ENCODE data around the gene CMTM6. TPM values are rescaled to one million over a fixed set of nuclear protein-coding genes. Genes with fewer than 3 reads are reported as not detected.
A peak's percentile ranks its signal among the peaks of the same experiment; 100 is the strongest.

Gene CMTM6
- total RNA-seq, 1 donor from 2014 or later: 33.7 TPM

DNA sequence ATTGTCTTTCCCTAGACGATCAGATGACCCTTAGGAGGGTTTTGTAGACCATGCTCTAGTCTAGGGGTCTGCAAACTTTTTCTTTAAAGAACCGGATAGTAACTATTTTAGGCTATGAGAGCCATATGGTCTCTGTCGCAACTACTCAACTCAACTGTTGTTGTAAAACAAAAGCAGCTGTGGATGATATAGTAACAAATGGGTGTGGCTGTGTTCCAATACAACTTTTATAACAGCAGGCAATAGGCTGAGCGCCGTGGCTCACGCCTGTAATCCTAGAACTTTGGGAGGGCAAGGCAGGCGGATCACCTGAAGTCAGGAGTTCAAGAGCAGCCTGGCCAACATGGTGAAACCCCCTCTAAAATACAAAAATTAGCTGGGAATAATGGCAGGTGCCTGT is 6.1 kb upstream of the CMTM6 start:
- no peaks in the 10 kb centered on the region for H3K9me3 Mint-ChIP-seq
- H3K4me1 Mint-ChIP-seq: peaks cover 9% of the 10 kb centered on the region
- H3K27me3 Mint-ChIP-seq (ENCODE audit: low read depth): no peaks in the 10 kb centered on the region
- H3K4me3 Mint-ChIP-seq: no peak overlapping the region
- TF ChIP-seq, protein P1, sequence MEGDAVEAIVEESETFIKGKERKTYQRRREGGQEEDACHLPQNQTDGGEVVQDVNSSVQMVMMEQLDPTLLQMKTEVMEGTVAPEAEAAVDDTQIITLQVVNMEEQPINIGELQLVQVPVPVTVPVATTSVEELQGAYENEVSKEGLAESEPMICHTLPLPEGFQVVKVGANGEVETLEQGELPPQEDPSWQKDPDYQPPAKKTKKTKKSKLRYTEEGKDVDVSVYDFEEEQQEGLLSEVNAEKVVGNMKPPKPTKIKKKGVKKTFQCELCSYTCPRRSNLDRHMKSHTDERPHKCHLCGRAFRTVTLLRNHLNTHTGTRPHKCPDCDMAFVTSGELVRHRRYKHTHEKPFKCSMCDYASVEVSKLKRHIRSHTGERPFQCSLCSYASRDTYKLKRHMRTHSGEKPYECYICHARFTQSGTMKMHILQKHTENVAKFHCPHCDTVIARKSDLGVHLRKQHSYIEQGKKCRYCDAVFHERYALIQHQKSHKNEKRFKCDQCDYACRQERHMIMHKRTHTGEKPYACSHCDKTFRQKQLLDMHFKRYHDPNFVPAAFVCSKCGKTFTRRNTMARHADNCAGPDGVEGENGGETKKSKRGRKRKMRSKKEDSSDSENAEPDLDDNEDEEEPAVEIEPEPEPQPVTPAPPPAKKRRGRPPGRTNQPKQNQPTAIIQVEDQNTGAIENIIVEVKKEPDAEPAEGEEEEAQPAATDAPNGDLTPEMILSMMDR (conservative IDR thresholded peaks at IDR 0.05): no peak
- H3K27ac Mint-ChIP-seq (ENCODE audit: unreplicated experiment): no peak overlapping the region
- H3K36me3 Mint-ChIP-seq (ENCODE audit: low read depth): no peaks in the 10 kb centered on the region
- DNase-seq (ENCODE audit: low read depth, low spot score): no peak

DNA sequence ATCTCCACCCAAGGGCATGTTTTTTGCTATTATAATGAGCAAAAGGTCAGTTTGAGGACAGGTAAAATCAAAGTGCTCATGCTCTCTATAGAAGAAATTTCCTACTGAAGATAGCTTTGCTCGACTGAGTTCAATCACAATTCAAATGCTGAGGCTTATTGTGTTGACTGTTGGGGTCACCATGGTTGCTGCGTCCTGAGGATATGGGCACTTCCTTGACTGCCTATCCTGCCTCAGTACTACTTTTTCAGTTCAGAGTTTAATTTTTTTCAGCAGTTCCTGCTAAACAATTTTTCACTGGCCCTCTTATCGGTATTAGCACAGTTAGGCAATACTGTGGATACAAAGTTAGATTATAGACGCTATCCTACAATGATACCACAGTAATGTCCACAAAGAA is 3.8 kb upstream of the CMTM6 start:
- Mint-ChIP-seq H3K36me3 (ENCODE audit: low read depth) (no peaks in the 10 kb centered on the region), H3K4me3 (no peak overlapping the region), H3K9me3 (no peaks in the 10 kb centered on the region), H3K4me1 (peaks cover 22% of the 10 kb centered on the region), H3K27ac (ENCODE audit: unreplicated experiment) (no peak overlapping the region), H3K27me3 (ENCODE audit: low read depth) (no peaks in the 10 kb centered on the region)
- no peak for DNase-seq (ENCODE audit: low read depth, low spot score)
- TF ChIP-seq, protein P1 (conservative IDR thresholded peaks at IDR 0.05): no peak

DNA sequence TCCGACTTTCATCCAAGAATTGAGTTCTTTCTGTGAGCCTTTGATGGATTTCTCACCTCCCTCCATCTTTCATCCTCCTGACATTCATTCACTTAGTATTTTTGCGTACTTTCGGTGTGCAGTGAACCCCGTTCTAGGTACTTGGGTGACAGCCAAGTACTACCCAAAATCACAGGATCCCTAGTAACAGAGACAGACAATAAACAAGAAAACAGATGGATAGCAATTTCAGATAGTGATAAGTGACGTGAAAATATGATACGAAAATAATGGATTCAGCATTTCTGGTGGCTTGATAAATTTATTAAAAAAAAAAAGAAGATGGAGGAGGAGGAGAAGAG is 264 bp upstream of the CMTM6 start:
- no peak overlapping the region for H3K27ac Mint-ChIP-seq (ENCODE audit: unreplicated experiment)
- no peaks in the 10 kb centered on the region for H3K9me3 Mint-ChIP-seq
- H3K4me1 Mint-ChIP-seq: peaks cover 36% of the 10 kb centered on the region
- TF ChIP-seq, protein P1 (conservative IDR thresholded peaks at IDR 0.05): no peak
- no peaks in the 10 kb centered on the region for H3K36me3 Mint-ChIP-seq (ENCODE audit: low read depth)
- DNase-seq (ENCODE audit: low read depth, low spot score): no peak
- no peaks in the 10 kb centered on the region for H3K27me3 Mint-ChIP-seq (ENCODE audit: low read depth)
- peak overlapping the region; percentile 98 for H3K4me3 Mint-ChIP-seq

- Mint-ChIP-seq H3K4me3 (peak overlapping the region; percentile 98), H3K27me3 (ENCODE audit: low read depth) (no peaks in the 10 kb centered on the region), H3K4me1 (peaks cover 36% of the 10 kb centered on the region), H3K36me3 (ENCODE audit: low read depth) (peaks cover under 1% of the 10 kb centered on the region), H3K27ac (ENCODE audit: unreplicated experiment) (peak overlapping the region; percentile 95), H3K9me3 (no peaks in the 10 kb centered on the region)
- DNase-seq (ENCODE audit: low read depth, low spot score): no peak
- TF ChIP-seq, protein P1 (conservative IDR thresholded peaks at IDR 0.05): no peak
Observed at GRCh38 chr3:32501783-32502117, 902 bp downstream of the CMTM6 start.

DNA sequence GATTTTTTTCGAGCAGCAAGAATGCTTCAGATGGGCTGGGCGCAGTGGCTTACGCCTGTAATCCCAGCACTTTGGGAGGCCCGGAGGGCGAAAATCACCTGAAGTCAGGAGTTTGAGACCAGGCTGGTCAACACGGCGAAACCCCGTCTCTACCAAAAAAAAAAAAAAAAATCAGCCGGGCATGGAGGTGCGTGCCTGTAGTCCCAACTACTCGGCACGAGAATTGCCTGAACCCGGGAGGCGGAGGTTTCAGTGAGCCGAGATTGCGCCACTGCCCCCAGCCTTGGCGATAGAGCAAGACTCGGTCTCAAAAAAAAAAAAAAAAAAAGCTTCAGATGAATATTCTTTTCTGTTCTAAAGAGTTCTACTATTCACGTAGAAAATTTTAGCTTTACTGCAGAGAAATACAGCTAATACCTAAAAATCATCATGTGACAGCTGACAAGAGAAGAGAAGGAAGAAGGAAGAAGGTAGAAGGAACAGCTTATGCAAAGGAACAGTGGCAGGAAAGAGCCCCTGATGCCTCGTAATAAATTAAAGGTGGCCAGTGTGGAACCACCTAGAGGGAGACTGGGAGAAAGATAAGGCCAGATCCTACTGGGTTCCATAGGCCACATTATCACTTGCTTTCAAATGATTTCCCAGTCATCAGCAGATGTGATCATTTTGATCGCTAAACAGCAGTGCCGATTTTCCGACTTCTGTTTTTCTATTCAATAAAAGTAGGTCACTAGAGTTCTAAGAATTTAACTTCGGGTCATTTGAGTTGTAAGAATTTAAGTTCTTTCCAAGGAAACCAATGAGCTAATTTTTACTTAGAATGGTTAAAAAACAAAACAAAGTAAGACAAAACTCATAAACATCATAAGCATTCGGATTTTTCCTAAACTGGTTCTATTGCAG is 1.5 kb downstream of the CMTM6 start:
- Mint-ChIP-seq H3K4me3 (peak overlapping the region; percentile 98), H3K27me3 (ENCODE audit: low read depth) (no peaks in the 10 kb centered on the region), H3K9me3 (no peaks in the 10 kb centered on the region), H3K27ac (ENCODE audit: unreplicated experiment) (no peak overlapping the region), H3K36me3 (ENCODE audit: low read depth) (peaks cover 4% of the 10 kb centered on the region), H3K4me1 (peaks cover 39% of the 10 kb centered on the region)
- TF ChIP-seq, protein P1 (conservative IDR thresholded peaks at IDR 0.05): no peak
- no peak for DNase-seq (ENCODE audit: low read depth, low spot score)
